Breast epithelium (tissue), 3 donors: ENCODE data around the gene KLHDC7B.

Experiments
- CTCF ChIP-seq, 3 donors: fragments of 450-650 bp; IDR thresholded peaks; one replicate each; pipeline ENCODE4 v1.5.1; 2016 to 2017; ENCODE audit warnings: antibody characterized with exemption in 3 of 3, mild to moderate bottlenecking in 3 of 3, moderate library complexity in 3 of 3
- POLR2A ChIP-seq: fragments of 450-650 bp; IDR thresholded peaks from one replicate; pipeline ENCODE4 v1.6.1; 2016; ENCODE audit warnings: antibody characterized with exemption, mild to moderate bottlenecking, moderate library complexity
- POLR2AphosphoS5 ChIP-seq, 3 donors: sonication (generic); formaldehyde crosslinking; IDR thresholded peaks; one replicate each; pipeline ENCODE4 v1.6.1; 2017; ENCODE audit warnings: antibody characterized with exemption in 3 of 3

GRCh38 chr22:50505276-50505775 is 40.4 kb upstream of the KLHDC7B start:
- no peak for TF ChIP-seq POLR2AphosphoS5 (IDR thresholded peaks at IDR 0.05)
- TF ChIP-seq POLR2A: no peak
- TF ChIP-seq CTCF (IDR thresholded peaks at IDR 0.05): no peak
